Epithelial cell of esophagus (primary cell): ENCODE data around the gene PLEKHO2.
"Not testable (repeated sequence)": the region's sequence is repeated elsewhere in the genome, so short reads cannot be mapped to it uniquely, and the experiment has no call there.

ENCODE experiments used
- DNase-seq: peaks from one replicate; pipeline ENCODE4 v3.0.0; 2010; ENCODE audit warnings: low read depth
- H3K4me3 ChIP-seq: 2 replicates; pipeline ENCODE4 v1.5.1; 2011; ENCODE audit warnings: mild to moderate bottlenecking, low read length, control low read depth
- TF ChIP-seq, protein P1 (sequence below): IDR thresholded peaks from 2 replicates; pipeline ENCODE4 v1.5.1; 2011; ENCODE audit warnings: low read depth, mild to moderate bottlenecking, low read length, control low read depth, inconsistent platforms; ENCODE audit not compliant: insufficient read depth; ENCODE audit errors: missing control alignments

Gene PLEKHO2

GRCh38 chr15:64841344-64842095, at the start of gene PLEKHO2:
TSS of gene PLEKHO2 (plus strand) at chr15:64841915. CDS start at chr15:64842017, 102 bp downstream.
- TF ChIP-seq, protein P1, sequence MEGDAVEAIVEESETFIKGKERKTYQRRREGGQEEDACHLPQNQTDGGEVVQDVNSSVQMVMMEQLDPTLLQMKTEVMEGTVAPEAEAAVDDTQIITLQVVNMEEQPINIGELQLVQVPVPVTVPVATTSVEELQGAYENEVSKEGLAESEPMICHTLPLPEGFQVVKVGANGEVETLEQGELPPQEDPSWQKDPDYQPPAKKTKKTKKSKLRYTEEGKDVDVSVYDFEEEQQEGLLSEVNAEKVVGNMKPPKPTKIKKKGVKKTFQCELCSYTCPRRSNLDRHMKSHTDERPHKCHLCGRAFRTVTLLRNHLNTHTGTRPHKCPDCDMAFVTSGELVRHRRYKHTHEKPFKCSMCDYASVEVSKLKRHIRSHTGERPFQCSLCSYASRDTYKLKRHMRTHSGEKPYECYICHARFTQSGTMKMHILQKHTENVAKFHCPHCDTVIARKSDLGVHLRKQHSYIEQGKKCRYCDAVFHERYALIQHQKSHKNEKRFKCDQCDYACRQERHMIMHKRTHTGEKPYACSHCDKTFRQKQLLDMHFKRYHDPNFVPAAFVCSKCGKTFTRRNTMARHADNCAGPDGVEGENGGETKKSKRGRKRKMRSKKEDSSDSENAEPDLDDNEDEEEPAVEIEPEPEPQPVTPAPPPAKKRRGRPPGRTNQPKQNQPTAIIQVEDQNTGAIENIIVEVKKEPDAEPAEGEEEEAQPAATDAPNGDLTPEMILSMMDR = no peak
- DNase-seq = peak; percentile 90

DNA sequence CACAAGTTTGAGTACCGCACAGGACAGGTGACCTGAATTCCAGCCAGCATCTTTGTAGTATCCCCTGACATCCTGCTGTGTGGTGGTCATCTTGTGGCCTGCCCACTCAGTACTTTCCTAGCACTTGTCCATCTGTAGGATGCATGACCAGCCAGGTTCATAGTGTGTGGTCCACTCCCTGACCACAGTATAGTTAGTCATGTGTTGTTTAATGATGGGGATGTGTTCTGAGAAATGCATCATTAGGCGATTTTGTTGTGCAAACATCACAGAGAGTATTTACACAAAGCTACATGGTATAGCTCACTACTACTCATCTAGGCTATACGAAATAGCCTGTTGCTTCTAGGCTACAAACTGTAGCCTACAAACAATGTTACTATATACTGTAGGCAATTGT, 49.4 kb upstream of the PLEKHO2 start:
- DNase-seq = no peak
- H3K4me3 ChIP-seq = no peak overlapping the region
- TF ChIP-seq, protein P1 = no peak

More at GRCh38 chr15:64841344-64842095, at the start of gene PLEKHO2:
- H3K4me3 ChIP-seq = peak within 1 kb of the TSS; percentile 81

- H3K4me3 ChIP-seq, DNase-seq: not testable (repeated sequence)
Observed at GRCh38 chr15:64795299-64795698, 46.4 kb upstream of the PLEKHO2 start.

GRCh38 chr15:64795921-64796320, 45.8 kb upstream of the PLEKHO2 start:
- DNase-seq, H3K4me3 ChIP-seq: not testable (repeated sequence)

GRCh38 chr15:64798905-64799304, 42.8 kb upstream of the PLEKHO2 start:
- not testable (repeated sequence) for DNase-seq, H3K4me3 ChIP-seq

DNA sequence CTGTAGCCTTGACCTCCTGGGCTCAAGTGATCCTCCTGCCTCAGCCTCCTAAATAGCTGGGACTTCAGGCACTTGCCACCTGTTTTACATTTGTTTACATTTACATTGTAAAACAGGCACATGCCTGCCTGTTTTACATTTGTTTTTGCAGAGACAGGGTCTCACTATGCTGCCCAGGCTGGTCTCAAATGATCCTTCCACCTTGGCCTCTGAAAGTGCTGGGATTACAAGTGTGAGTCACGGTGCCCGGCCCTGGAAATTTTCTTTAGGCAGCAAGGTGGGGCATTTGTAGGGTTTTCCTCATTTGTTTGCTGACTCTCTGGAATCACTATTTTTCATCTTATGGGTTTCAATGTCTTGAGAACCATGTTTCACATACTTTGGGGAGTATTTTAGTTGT, 41.2 kb upstream of the PLEKHO2 start:
- DNase-seq = peak; percentile 40
- TF ChIP-seq, protein P1 = no peak

DNA sequence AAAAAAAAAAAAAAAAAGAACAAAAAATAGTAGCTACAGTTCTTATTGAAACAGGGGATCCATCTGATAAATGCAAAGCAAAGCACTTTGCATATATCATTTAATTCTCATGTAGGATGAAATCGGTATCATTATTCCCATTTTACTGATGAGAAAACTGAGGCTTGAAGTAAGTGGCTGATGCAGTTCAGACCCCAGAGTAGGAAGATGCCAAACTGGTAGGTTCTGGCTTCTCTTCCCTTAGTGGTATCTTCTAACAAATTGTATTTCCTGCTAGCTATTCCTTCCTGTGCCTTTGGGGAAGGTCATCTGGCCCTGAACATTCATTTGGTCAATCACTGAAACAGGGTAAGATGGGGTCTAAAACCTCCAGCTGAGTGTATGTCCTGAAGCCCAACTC, 38.2 kb upstream of the PLEKHO2 start:
- H3K4me3 ChIP-seq = no peak overlapping the region
- TF ChIP-seq, protein P1 = no peak
- no peak for DNase-seq

More for the DNA sequence above, 41.2 kb upstream of the PLEKHO2 start:
- no peak overlapping the region for H3K4me3 ChIP-seq

- TF ChIP-seq, protein P1 = no peak
- H3K4me3 ChIP-seq = no peak overlapping the region
- no peak for DNase-seq
Observed at GRCh38 chr15:64804619-64805018, 37.1 kb upstream of the PLEKHO2 start.
